Breast epithelium (tissue), 4 donors: ENCODE data around the gene SLC22A3. TPM values are rescaled to one million over a fixed set of nuclear protein-coding genes. Genes with fewer than 3 reads are reported as not detected.

ENCODE experiments used
- DNase-seq, 2 donors: peaks; one replicate each; pipeline ENCODE4 v3.0.0-alpha.2; 2019; ENCODE audit warnings: low spot score in 2 of 2
- H3K27ac ChIP-seq, 2 donors: fragments of 200-600 bp; sonication (generic) in 1 of 2; one replicate each; pipeline ENCODE4 v1.5.1; 2016 to 2019; ENCODE audit warnings: mild to moderate bottlenecking in 1 of 2
- H3K27me3 ChIP-seq, 2 donors: fragments of 200-600 bp; sonication (generic) in 1 of 2; one replicate each; pipeline versions ENCODE4 v1.5.1 to v1.6.0; 2017 to 2019; ENCODE audit warnings: control low read depth in 1 of 2, mild to moderate bottlenecking in 1 of 2
- H3K36me3 ChIP-seq: fragments of 200-600 bp; one replicate; pipeline ENCODE4 v1.5.1; 2019
- H3K4me1 ChIP-seq, 2 donors: fragments of 200-600 bp; sonication (generic); one replicate each; pipeline ENCODE4 v1.5.1; 2016 to 2019; ENCODE audit warnings: control low read depth in 1 of 2
- H3K4me3 ChIP-seq, 3 donors: fragments of 200-600 bp; sonication (generic); 1 replicate in 2 of 3; 2 replicates in 1 of 3; pipeline ENCODE4 v1.5.1; 2016 to 2019; ENCODE audit warnings: mild to moderate bottlenecking in 3 of 3, moderate library complexity in 2 of 3
- H3K9me3 ChIP-seq, 2 donors: fragments of 200-600 bp; sonication (generic) in 1 of 2; one replicate each; pipeline ENCODE4 v1.5.1; 2016 to 2019; ENCODE audit warnings: control low read depth in 1 of 2
- CTCF ChIP-seq, 3 donors: fragments of 450-650 bp; IDR thresholded peaks; one replicate each; pipeline ENCODE4 v1.5.1; 2016 to 2017; ENCODE audit warnings: antibody characterized with exemption in 3 of 3, mild to moderate bottlenecking in 3 of 3, moderate library complexity in 3 of 3
- POLR2A ChIP-seq: fragments of 450-650 bp; IDR thresholded peaks from one replicate; pipeline ENCODE4 v1.6.1; 2016; ENCODE audit warnings: antibody characterized with exemption, mild to moderate bottlenecking, moderate library complexity
- POLR2AphosphoS5 ChIP-seq, 3 donors: sonication (generic); formaldehyde crosslinking; IDR thresholded peaks; one replicate each; pipeline ENCODE4 v1.6.1; 2017; ENCODE audit warnings: antibody characterized with exemption in 3 of 3
- intact Hi-C: fragments of 100-400 bp; cut with DNase I; formaldehyde crosslinking; loops from one replicate; pipeline ENCODE4 v1.15.1; 2023; ENCODE audit warnings: low total_unique reads
- total RNA-seq, 3 donors: library from RNA; depleted of rRNA; stranded (reverse); fragments of >200 nt; gene quantifications; one replicate each; pipeline ENCODE4 v1.1.0, GENCODE V29; 2016

The SLC22A3 gene
- total RNA-seq, 3 donors from 2014 or later: 3.4 to 13.1 (median 5.9) TPM

DNA sequence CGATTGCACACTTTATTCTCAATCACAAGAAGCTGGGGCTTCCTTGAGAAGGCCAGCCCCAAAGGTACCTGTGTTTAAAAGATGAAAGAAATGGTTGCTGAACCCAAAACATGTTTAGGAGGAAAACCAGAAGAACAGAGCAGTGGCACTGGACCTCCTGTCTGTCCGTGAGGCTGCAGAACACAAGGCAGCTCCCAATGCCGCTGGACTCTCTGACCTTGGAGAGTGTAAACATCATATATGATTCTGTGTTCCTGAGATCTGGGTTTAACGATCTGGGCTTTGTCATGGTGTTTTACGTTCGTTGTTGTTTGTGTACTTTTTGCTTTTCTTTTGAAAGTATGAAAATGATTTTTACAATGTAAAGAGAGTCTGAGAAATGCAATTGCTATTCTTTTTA, 106.1 kb downstream of the SLC22A3 start:
- no peak for TF ChIP-seq CTCF (IDR thresholded peaks at IDR 0.05)
- no peak for TF ChIP-seq POLR2AphosphoS5 (IDR thresholded peaks at IDR 0.05)
- TF ChIP-seq POLR2A: no peak
- DNase-seq: no peak
- no peaks in the 10 kb centered on the region for H3K9me3 ChIP-seq
- no peak overlapping the region for H3K27ac ChIP-seq
- no peaks in the 10 kb centered on the region for H3K27me3 ChIP-seq
- no peak overlapping the region for H3K4me3 ChIP-seq
- no peaks in the 10 kb centered on the region for H3K36me3 ChIP-seq
- intact Hi-C loops: no loop called here
- H3K4me1 ChIP-seq: no peaks in the 10 kb centered on the region

GRCh38 chr6:160455081-160455480, 106.9 kb downstream of the SLC22A3 start:
- Histone ChIP-seq H3K27ac (no peak overlapping the region), H3K36me3 (no peaks in the 10 kb centered on the region), H3K4me3 (no peak overlapping the region), H3K27me3 (no peaks in the 10 kb centered on the region), H3K9me3 (no peaks in the 10 kb centered on the region), H3K4me1 (no peaks in the 10 kb centered on the region)
- TF ChIP-seq POLR2A (no peak), POLR2AphosphoS5 (IDR thresholded peaks at IDR 0.05) (no peak), CTCF (IDR thresholded peaks at IDR 0.05) (no peak)
- DNase-seq: no peak
- intact Hi-C loops: no loop called here

- Histone ChIP-seq H3K4me1 (no peaks in the 10 kb centered on the region), H3K36me3 (no peaks in the 10 kb centered on the region), H3K9me3 (no peaks in the 10 kb centered on the region), H3K27ac (peak overlapping the region in 1 of 2 donors; percentile 46), H3K4me3 (peak overlapping the region in 1 of 3 donors; percentile 48), H3K27me3 (no peaks in the 10 kb centered on the region)
- peak; percentile 33 to 65 for DNase-seq
- intact Hi-C loops: no loop called here
- TF ChIP-seq POLR2A (no peak), POLR2AphosphoS5 (IDR thresholded peaks at IDR 0.05) (peak in 2 of 3 donors; percentile 44 to 50), CTCF (IDR thresholded peaks at IDR 0.05) (peak; percentile 88 to 98 (median 93))
Measured at GRCh38 chr6:160455541-160456213, 107.5 kb downstream of the SLC22A3 start.

- Histone ChIP-seq H3K27ac (peak overlapping the region in 1 of 2 donors; percentile 46), H3K4me1 (no peaks in the 10 kb centered on the region), H3K27me3 (no peaks in the 10 kb centered on the region), H3K36me3 (no peaks in the 10 kb centered on the region), H3K4me3 (no peak overlapping the region), H3K9me3 (no peaks in the 10 kb centered on the region)
- intact Hi-C loops: no loop called here
- no peak for DNase-seq
- TF ChIP-seq CTCF (IDR thresholded peaks at IDR 0.05) (no peak), POLR2A (no peak), POLR2AphosphoS5 (IDR thresholded peaks at IDR 0.05) (no peak)
Measured at GRCh38 chr6:160456214-160456546, 108.0 kb downstream of the SLC22A3 start.

- H3K27ac ChIP-seq: no peak overlapping the region
- intact Hi-C loops: no loop called here
- TF ChIP-seq POLR2A (no peak), CTCF (IDR thresholded peaks at IDR 0.05) (no peak), POLR2AphosphoS5 (IDR thresholded peaks at IDR 0.05) (no peak)
- H3K36me3 ChIP-seq: no peaks in the 10 kb centered on the region
- H3K4me1 ChIP-seq: no peaks in the 10 kb centered on the region
- H3K9me3 ChIP-seq: no peaks in the 10 kb centered on the region
- no peak overlapping the region for H3K4me3 ChIP-seq
- H3K27me3 ChIP-seq: no peaks in the 10 kb centered on the region
- DNase-seq: no peak
Measured at GRCh38 chr6:160457823-160458222, 109.6 kb downstream of the SLC22A3 start.
